Psoas muscle (tissue), 8 donors: ENCODE measurements around the gene CABLES2. TPM values are rescaled to one million over a fixed set of nuclear protein-coding genes. Genes with fewer than 3 reads are reported as not detected.

Experiments
- ATAC-seq, 4 donors: fragments of 200-7000 bp; cut with Tn5 transposase; one replicate each; pipeline ENCODE4 v1.9.1; 2020; ENCODE audit warnings: moderate library complexity in 3 of 4, mild to moderate bottlenecking in 2 of 4
- DNase-seq, 2 donors: peaks; one replicate each; pipeline ENCODE4 v3.0.0-alpha.2; 2020
- H3K27ac ChIP-seq: fragments of 200-600 bp; one replicate; pipeline ENCODE4 v1.8.0; 2022
- H3K27me3 ChIP-seq, 3 donors: fragments of 200-600 bp in 1 of 3; one replicate each; pipeline versions ENCODE4 v1.6.1 to v1.8.0; 2013 to 2022; ENCODE audit warnings: low read length in 2 of 3, mild to moderate bottlenecking in 2 of 3, moderate library complexity in 1 of 3; ENCODE audit not compliant: insufficient read depth in 3 of 3
- H3K36me3 ChIP-seq, 2 donors: fragments of 200-600 bp in 1 of 2; one replicate each; pipeline versions ENCODE4 v1.6.1 to v1.8.0; 2013 to 2022; ENCODE audit warnings: low read depth in 1 of 2, mild to moderate bottlenecking in 1 of 2, moderate library complexity in 1 of 2; ENCODE audit not compliant: insufficient read depth in 1 of 2
- H3K4me1 ChIP-seq: fragments of 200-600 bp; one replicate; pipeline ENCODE4 v1.8.0; 2022
- H3K4me3 ChIP-seq: fragments of 200-600 bp; one replicate; pipeline ENCODE4 v1.8.0; 2022; ENCODE audit warnings: mild to moderate bottlenecking
- H3K9me3 ChIP-seq: fragments of 200-600 bp; one replicate; pipeline ENCODE4 v1.8.0; 2022
- CTCF ChIP-seq: fragments of 200-600 bp; IDR thresholded peaks from one replicate; pipeline ENCODE4 v1.8.0; 2022; ENCODE audit warnings: antibody characterized with exemption
- WGBS, 3 donors: extraction: QIAGEN DNeasy Blood & Tissue Kit; methylation state at CpG; one replicate each; pipeline versions ENCODE4 v1.1.6 to v1.1.7; 2013; 5-methylcytosine and 5-hydroxymethylcytosine counted together
- intact Hi-C, 2 donors: fragments of 100-400 bp; cut with DNase I; formaldehyde crosslinking; loops; one replicate each; pipeline versions ENCODE4 v1.11.0 to v1.14.2; 2022
- polyA plus RNA-seq, 3 donors: library from polyadenylated mRNA; stranded (reverse); fragments of 200-250 nt; gene quantifications; one replicate each; pipeline ENCODE4 v1.2.3, GENCODE V29; 2013
- total RNA-seq, 4 donors: library from RNA; stranded (reverse); fragmentation: NEBNext Ultra II Directional in 2 of 4; extraction: Animal tissue kit (Norgen Biotek cat#: 25700) in 2 of 4; gene quantifications; one replicate each; pipeline versions ENCODE4 v1.2.1 to v1.2.4, GENCODE V29; 2021 to 2023
- donor health status: healthy with polysubstance abuse.
- donor health status: DM: no; HTN: no; CAD: no; lungs with moderate emphysema.
- donor health status: Bipolar disorder and iron deficiency.
- donor health status: healthy.
- donor health status: DM: yes; HTN: yes; CAD: no.
- donor health status: DM: no; HTN: no; CAD: no.
- donor health status: DM: no; HTN: no; CAD: no.
- donor health status: DM: yes; HTN: yes; CAD: no.

The CABLES2 gene
- total and polyA plus RNA-seq, 7 donors = 2.4 to 4.3 (median 3.8) TPM

- WGBS, 3 donors = 73 to 81% (median 75%) methylated on average over 41 to 43 of the region's 43 CpGs
- ATAC-seq (no peak), DNase-seq (no peak)
- H3K27ac ChIP-seq = no peak overlapping the region
- peaks cover 0 to 7% (median 4%) of the 10 kb centered on the region in 3 donors for H3K27me3 ChIP-seq
- TF ChIP-seq CTCF = no peak
- no peaks in the 10 kb centered on the region for H3K36me3 ChIP-seq
- no peaks in the 10 kb centered on the region for H3K4me1 ChIP-seq
- no peaks in the 10 kb centered on the region for H3K9me3 ChIP-seq
- intact Hi-C loops = loop anchor here in 1 of 2 donors (10.0 kb wide), 1 partner anchor 198 kb away; no protein-coding TSS in a partner anchor
- no peak overlapping the region for H3K4me3 ChIP-seq
Observed at GRCh38 chr20:62416651-62417637, 9.9 kb upstream of the CABLES2 start.

GRCh38 chr20:62415354-62416111 lies 8.4 kb upstream of the CABLES2 start:
- intact Hi-C loops = loop anchor here in 1 of 2 donors (10.0 kb wide), 1 partner anchor 199 kb away; no protein-coding TSS in a partner anchor
- DNase-seq (no peak), ATAC-seq (no peak)
- WGBS, 3 donors = 64 to 77% (median 67%) methylated on average over 19 to 24 of the region's 24 CpGs
- H3K27me3 ChIP-seq = peaks cover 0 to 7% (median 4%) of the 10 kb centered on the region in 3 donors
- H3K4me1 ChIP-seq = no peaks in the 10 kb centered on the region
- H3K36me3 ChIP-seq = no peaks in the 10 kb centered on the region
- H3K4me3 ChIP-seq = no peak overlapping the region
- no peaks in the 10 kb centered on the region for H3K9me3 ChIP-seq
- H3K27ac ChIP-seq = no peak overlapping the region
- TF ChIP-seq CTCF = no peak

- H3K4me1 ChIP-seq = peaks cover 11% of the 10 kb centered on the region
- DNase-seq (no peak), ATAC-seq (no peak)
- no peak overlapping the region for H3K27ac ChIP-seq
- TF ChIP-seq CTCF = no peak
- no peaks in the 10 kb centered on the region for H3K9me3 ChIP-seq
- intact Hi-C loops = loop anchor here (5.0 to 10.0 kb wide), 2 partner anchors 201 to 203 kb away; no protein-coding TSS in a partner anchor
- H3K27me3 ChIP-seq = peaks cover 0 to 7% (median 4%) of the 10 kb centered on the region in 3 donors
- WGBS, 3 donors = 55 to 77% (median 67%) methylated on average over 16 to 22 of the region's 22 CpGs
- H3K36me3 ChIP-seq = no peaks in the 10 kb centered on the region
- H3K4me3 ChIP-seq = no peak overlapping the region
Observed at GRCh38 chr20:62413896-62414481, 6.9 kb upstream of the CABLES2 start.

GRCh38 chr20:62413025-62413570 lies 6.0 kb upstream of the CABLES2 start:
- no peak for TF ChIP-seq CTCF
- intact Hi-C loops = loop anchor here (5.0 to 10.0 kb wide), 2 partner anchors 202 to 204 kb away; no protein-coding TSS in a partner anchor
- Histone ChIP-seq H3K27ac (no peak overlapping the region), H3K4me1 (peaks cover 11% of the 10 kb centered on the region), H3K4me3 (no peak overlapping the region), H3K9me3 (no peaks in the 10 kb centered on the region), H3K27me3 (peaks cover 0 to 7% (median 3%) of the 10 kb centered on the region in 3 donors), H3K36me3 (no peaks in the 10 kb centered on the region)
- 92 to 95% (median 93%) methylated on average over 10 to 11 of the region's 11 CpGs for WGBS, 3 donors
- no peak for ATAC-seq
- DNase-seq = no peak
